Nephron progenitor cell (in vitro differentiated cells): Measurements from ENCODE around the gene REEP1.

Experiments
- DNase-seq: peaks from one replicate; pipeline ENCODE4 v3.0.0; 2021
- H3K27ac Mint-ChIP-seq: 2 replicates; pipeline ENCODE4 v1.8.0; 2021; ENCODE audit warnings: mild to moderate bottlenecking, moderate library complexity, mixed read lengths
- H3K27me3 Mint-ChIP-seq: 2 replicates; pipeline ENCODE4 v1.8.0; 2021; ENCODE audit warnings: mild to moderate bottlenecking, low read depth, mixed read lengths; ENCODE audit not compliant: poor library complexity
- H3K36me3 Mint-ChIP-seq: 2 replicates; pipeline ENCODE4 v1.8.0; 2021; ENCODE audit warnings: low read depth, mixed read lengths
- H3K4me1 Mint-ChIP-seq: 2 replicates; pipeline ENCODE4 v1.8.0; 2021; ENCODE audit warnings: mixed read lengths
- H3K4me3 Mint-ChIP-seq: 2 replicates; pipeline ENCODE4 v1.8.0; 2021; ENCODE audit warnings: mild to moderate bottlenecking, moderate library complexity, mixed read lengths
- H3K9me3 Mint-ChIP-seq: 2 replicates; pipeline ENCODE4 v1.8.0; 2021; ENCODE audit warnings: mild to moderate bottlenecking, moderate library complexity, mixed read lengths
- CTCF ChIP-seq: fragments of 200-600 bp; sonication (generic); IDR thresholded peaks from 2 replicates; pipeline ENCODE4 v1.5.0; 2021; ENCODE audit warnings: antibody characterized with exemption

Gene REEP1

GRCh38 chr2:86372641-86373502 lies 35.4 kb upstream of the REEP1 start:
- Mint-ChIP-seq H3K36me3 (no peaks in the 10 kb centered on the region), H3K4me3 (no peak overlapping the region), H3K27ac (no peak overlapping the region), H3K4me1 (peaks cover 4% of the 10 kb centered on the region), H3K27me3 (peaks cover 20% of the 10 kb centered on the region), H3K9me3 (peaks cover 25% of the 10 kb centered on the region)
- peak; percentile 44 for DNase-seq
- TF ChIP-seq CTCF, result peak; percentile 68

DNA sequence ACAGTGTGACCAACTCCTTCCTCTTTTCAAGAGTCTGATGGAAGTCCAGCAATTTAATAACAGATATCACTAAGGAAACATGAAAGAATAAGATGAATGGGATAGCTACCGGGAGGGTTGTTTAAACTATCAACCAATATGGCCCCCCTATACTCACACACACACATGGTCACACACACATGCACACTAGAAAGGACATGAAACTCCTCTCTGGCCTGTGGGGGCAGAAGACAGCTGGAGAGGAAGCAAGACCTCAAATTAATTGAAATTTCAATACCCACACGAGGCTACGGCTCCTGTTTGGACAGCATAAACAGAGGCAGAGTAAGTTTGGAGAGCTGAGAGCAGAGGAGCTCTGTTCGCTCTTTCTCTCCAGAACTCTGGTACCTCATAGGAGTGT lies 34.7 kb upstream of the REEP1 start:
- Mint-ChIP-seq H3K4me1 (peaks cover 4% of the 10 kb centered on the region), H3K9me3 (peaks cover 25% of the 10 kb centered on the region), H3K36me3 (no peaks in the 10 kb centered on the region), H3K4me3 (no peak overlapping the region), H3K27ac (no peak overlapping the region), H3K27me3 (peaks cover 18% of the 10 kb centered on the region)
- DNase-seq, result no peak
- TF ChIP-seq CTCF, result no peak

GRCh38 chr2:86371527-86371926 lies 34.1 kb upstream of the REEP1 start:
- no peaks in the 10 kb centered on the region for H3K36me3 Mint-ChIP-seq
- peaks cover 18% of the 10 kb centered on the region for H3K27me3 Mint-ChIP-seq
- H3K4me1 Mint-ChIP-seq, result peaks cover 4% of the 10 kb centered on the region
- TF ChIP-seq CTCF, result no peak
- DNase-seq, result no peak
- no peak overlapping the region for H3K4me3 Mint-ChIP-seq
- H3K27ac Mint-ChIP-seq, result no peak overlapping the region
- peaks cover 21% of the 10 kb centered on the region for H3K9me3 Mint-ChIP-seq

- Mint-ChIP-seq H3K9me3 (peaks cover 21% of the 10 kb centered on the region), H3K27me3 (peaks cover 18% of the 10 kb centered on the region), H3K4me1 (peaks cover 4% of the 10 kb centered on the region), H3K36me3 (no peaks in the 10 kb centered on the region), H3K27ac (no peak overlapping the region), H3K4me3 (no peak overlapping the region)
- DNase-seq, result no peak
- TF ChIP-seq CTCF, result no peak
Observed at GRCh38 chr2:86370579-86370978, 33.2 kb upstream of the REEP1 start.

DNA sequence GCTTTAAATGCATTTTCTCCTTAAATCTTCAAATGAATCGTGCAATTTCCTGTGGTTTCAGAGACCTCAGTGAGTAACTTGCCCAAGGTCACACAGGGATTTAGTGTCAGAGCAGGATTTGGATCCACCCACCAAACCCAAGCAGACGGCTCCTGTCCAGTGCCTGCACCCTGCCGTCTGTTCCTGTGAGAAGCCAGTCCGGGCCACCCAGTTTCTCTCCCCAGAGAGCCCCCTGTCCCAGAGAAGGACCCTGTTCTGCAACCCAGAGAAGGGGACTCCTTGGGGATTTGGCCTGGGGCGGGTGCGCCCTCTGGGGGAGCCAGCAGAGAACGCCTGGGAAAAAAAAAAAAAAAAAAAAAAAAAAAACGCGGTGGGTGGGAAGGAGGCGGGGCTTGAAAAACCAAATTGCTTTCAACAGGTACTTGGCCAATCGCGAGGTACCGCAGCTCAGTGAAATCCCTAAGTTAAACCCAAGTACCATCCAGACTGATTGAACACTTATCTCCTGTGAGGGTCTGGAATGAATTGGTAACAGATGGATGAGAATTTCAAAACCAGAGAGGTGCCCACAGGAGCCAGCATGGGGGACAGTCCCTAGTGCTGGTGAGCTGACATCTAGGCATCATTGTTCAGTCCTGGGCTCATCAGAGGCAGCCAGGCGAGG lies 30.9 kb upstream of the REEP1 start:
- Mint-ChIP-seq H3K4me3 (no peak overlapping the region), H3K9me3 (peaks cover 21% of the 10 kb centered on the region), H3K4me1 (peaks cover 4% of the 10 kb centered on the region), H3K27me3 (peaks cover 16% of the 10 kb centered on the region), H3K27ac (no peak overlapping the region), H3K36me3 (no peaks in the 10 kb centered on the region)
- DNase-seq, result peak; percentile 69
- TF ChIP-seq CTCF, result peak; percentile 65

DNA sequence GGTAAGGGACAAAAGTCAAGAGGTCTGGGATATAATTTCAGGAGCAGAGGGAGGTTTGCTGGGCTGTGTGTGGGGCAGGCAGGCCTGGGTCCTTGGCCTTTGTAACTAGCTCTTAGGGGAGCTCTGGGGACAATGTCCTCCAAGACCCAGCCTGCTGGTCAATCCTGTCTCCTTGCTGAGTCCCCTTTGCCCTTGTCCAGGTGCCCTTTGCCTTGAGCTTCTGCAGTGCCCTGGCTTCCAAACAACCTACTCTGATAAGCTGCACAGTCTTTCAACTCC lies 30.0 kb upstream of the REEP1 start:
- Mint-ChIP-seq H3K27ac (no peak overlapping the region), H3K27me3 (peaks cover 16% of the 10 kb centered on the region), H3K4me1 (peaks cover 4% of the 10 kb centered on the region), H3K9me3 (peaks cover 21% of the 10 kb centered on the region), H3K36me3 (no peaks in the 10 kb centered on the region), H3K4me3 (no peak overlapping the region)
- no peak for TF ChIP-seq CTCF
- DNase-seq, result no peak
